Liver (tissue), 9 donors: ENCODE measurements around the gene GRAMD4. TPM values are rescaled to one million over a fixed set of nuclear protein-coding genes. Genes with fewer than 3 reads are reported as not detected.

ENCODE experiments used
- DNase-seq: peaks from one replicate; pipeline ENCODE4 v3.0.0-alpha.2; 2017; ENCODE audit warnings: low spot score
- H3K27ac ChIP-seq, 2 donors: one replicate each; pipeline ENCODE4 v1.7.0; 2013; ENCODE audit warnings: inconsistent platforms in 2 of 2, low read length in 2 of 2, control low read depth in 1 of 2, low read depth in 1 of 2, mild to moderate bottlenecking in 1 of 2
- H3K27me3 ChIP-seq, 4 donors: one replicate each; pipeline versions ENCODE4 v1.6.1 to v1.7.0; 2013; ENCODE audit warnings: low read length in 3 of 4, inconsistent platforms in 1 of 4, mild to moderate bottlenecking in 1 of 4, moderate library complexity in 1 of 4; ENCODE audit not compliant: control insufficient read depth in 4 of 4, insufficient read depth in 4 of 4
- H3K36me3 ChIP-seq, 4 donors: one replicate each; pipeline versions ENCODE4 v1.6.1 to v1.7.0; 2013; ENCODE audit warnings: low read length in 3 of 4, mild to moderate bottlenecking in 3 of 4, low read depth in 1 of 4, moderate library complexity in 1 of 4; ENCODE audit not compliant: control insufficient read depth in 4 of 4, insufficient read depth in 3 of 4
- H3K4me1 ChIP-seq, 4 donors: one replicate each; pipeline versions ENCODE4 v1.6.1 to v1.7.0; 2013; ENCODE audit warnings: low read length in 3 of 4, mild to moderate bottlenecking in 3 of 4, moderate library complexity in 1 of 4; ENCODE audit not compliant: control insufficient read depth in 4 of 4, insufficient read depth in 4 of 4
- H3K4me3 ChIP-seq, 3 donors: one replicate each; pipeline versions ENCODE4 v1.6.1 to v1.7.0; 2013; ENCODE audit warnings: low read length in 3 of 3, control low read depth in 1 of 3, low read depth in 1 of 3, mild to moderate bottlenecking in 1 of 3
- H3K9ac ChIP-seq, 2 donors: one replicate each; pipeline ENCODE4 v1.7.0; 2013; ENCODE audit warnings: low read length in 2 of 2, mild to moderate bottlenecking in 2 of 2, moderate library complexity in 2 of 2, control low read depth in 1 of 2, low read depth in 1 of 2
- H3K9me3 ChIP-seq, 4 donors: one replicate each; pipeline versions ENCODE4 v1.6.1 to v1.7.0; 2013; ENCODE audit warnings: low read length in 3 of 4; ENCODE audit not compliant: control insufficient read depth in 4 of 4
- ATF3 ChIP-seq: IDR thresholded peaks from 2 replicates; pipeline ENCODE4 v1.6.1; 2016; ENCODE audit warnings: antibody characterized with exemption
- CTCF ChIP-seq: fragments of 150-350 bp; IDR thresholded peaks from 2 replicates; pipeline ENCODE4 v1.5.1; 2017; ENCODE audit warnings: improper control_type of control experiment, low read depth, low read length; ENCODE audit not compliant: missing input control
- EGR1 ChIP-seq, 2 donors: IDR thresholded peaks; 2 replicates each; pipeline ENCODE4 v1.6.1; 2016 to 2018; ENCODE audit warnings: antibody characterized with exemption in 2 of 2, low read depth in 2 of 2
- FOXA1 ChIP-seq: IDR thresholded peaks from 2 replicates; pipeline ENCODE4 v1.6.1; 2016; ENCODE audit warnings: antibody characterized with exemption
- FOXA2 ChIP-seq: IDR thresholded peaks from 2 replicates; pipeline ENCODE4 v1.6.1; 2016; ENCODE audit warnings: antibody characterized with exemption
- GABPA ChIP-seq, 2 donors: IDR thresholded peaks in 1 of 2; conservative IDR thresholded peaks in 1 of 2; 2 replicates each; pipeline ENCODE4 v1.6.1; 2016; ENCODE audit warnings: antibody characterized with exemption in 2 of 2, mild to moderate bottlenecking in 1 of 2, moderate library complexity in 1 of 2
- HNF4A ChIP-seq, 2 donors: conservative IDR thresholded peaks; 2 replicates each; pipeline ENCODE4 v1.6.1; 2016; ENCODE audit warnings: antibody characterized with exemption in 2 of 2, mild to moderate bottlenecking in 2 of 2
- HNF4G ChIP-seq: IDR thresholded peaks from 2 replicates; pipeline ENCODE4 v1.6.1; 2016; ENCODE audit warnings: antibody characterized with exemption
- JUND ChIP-seq, 2 donors: IDR thresholded peaks; 2 replicates each; pipeline ENCODE4 v1.6.1; 2016; ENCODE audit warnings: antibody characterized with exemption in 2 of 2
- MAX ChIP-seq: IDR thresholded peaks from 2 replicates; pipeline ENCODE4 v1.6.1; 2016; ENCODE audit warnings: antibody characterized with exemption
- NR2F2 ChIP-seq: IDR thresholded peaks from 2 replicates; pipeline ENCODE4 v1.6.1; 2016; ENCODE audit warnings: antibody characterized with exemption
- RAD21 ChIP-seq, 2 donors: IDR thresholded peaks; 2 replicates each; pipeline ENCODE4 v1.6.1; 2016; ENCODE audit warnings: antibody characterized with exemption in 2 of 2, mild to moderate bottlenecking in 2 of 2
- REST ChIP-seq: IDR thresholded peaks from 2 replicates; pipeline ENCODE4 v1.6.1; 2016; ENCODE audit warnings: antibody characterized with exemption, mild to moderate bottlenecking
- RXRA ChIP-seq, 2 donors: IDR thresholded peaks; 2 replicates each; pipeline ENCODE4 v1.6.1; 2017 to 2018; ENCODE audit warnings: antibody characterized with exemption in 2 of 2, mild to moderate bottlenecking in 1 of 2
- SP1 ChIP-seq: IDR thresholded peaks from 2 replicates; pipeline ENCODE4 v1.6.1; 2018; ENCODE audit warnings: antibody characterized with exemption, mild to moderate bottlenecking
- TAF1 ChIP-seq: conservative IDR thresholded peaks from 2 replicates; pipeline ENCODE4 v1.6.1; 2016; ENCODE audit warnings: antibody characterized with exemption, mild to moderate bottlenecking
- YY1 ChIP-seq: IDR thresholded peaks from 2 replicates; pipeline ENCODE4 v1.6.1; 2016; ENCODE audit warnings: antibody characterized with exemption, mild to moderate bottlenecking
- ZBTB33 ChIP-seq: IDR thresholded peaks from 2 replicates; pipeline ENCODE4 v1.6.1; 2016; ENCODE audit warnings: antibody characterized with exemption
- WGBS: extraction: QIAGEN DNeasy Blood & Tissue Kit; methylation state at CpG from one replicate; pipeline ENCODE4 v1.1.7; 2013; 5-methylcytosine and 5-hydroxymethylcytosine counted together
- polyA plus RNA-seq, 2 donors: library from polyadenylated mRNA; stranded (reverse) in 1 of 2; unstranded in 1 of 2; fragments of 200-250 nt in 1 of 2; fragments of >200 nt in 1 of 2; fragmentation: Nextera tagmentation in 1 of 2; extraction: Ambion mirVana in 1 of 2; gene quantifications; one replicate each; pipeline versions ENCODE4 v1.2.1 to v1.2.3, GENCODE V29; 2013 to 2015
- total RNA-seq, 2 donors: library from RNA; depleted of rRNA; stranded (reverse); fragments of >200 nt; gene quantifications; one replicate each; pipeline ENCODE4 v1.2.3, GENCODE V29; 2014
- donor health status: healthy.
- donor health status: healthy.
- donor health status: healthy.
- donor health status: healthy.
- donor health status: healthy.

GRAMD4 gene
- total and polyA plus RNA-seq, 4 donors = 2.7 to 53.5 (median 21.6) TPM

GRCh38 chr22:46710806-46711205 is 90.6 kb downstream of the GRAMD4 start:
- 98% methylated on average over 11 of the region's 11 CpGs for WGBS
- no peak for DNase-seq
- H3K9ac ChIP-seq = no peak overlapping the region
- no peaks in the 10 kb centered on the region for H3K27me3 ChIP-seq
- H3K36me3 ChIP-seq = peaks cover 8 to 66% (median 52%) of the 10 kb centered on the region in 4 donors
- no peaks in the 10 kb centered on the region for H3K4me1 ChIP-seq
- no peaks in the 10 kb centered on the region for H3K9me3 ChIP-seq
- H3K4me3 ChIP-seq = no peak overlapping the region
- no peak for TF ChIP-seq TAF1
- no peak for TF ChIP-seq SP1
- no peak for TF ChIP-seq RXRA (IDR thresholded peaks at IDR 0.05)
- TF ChIP-seq EGR1 (IDR thresholded peaks at IDR 0.05; ENCODE audit: low read depth in 2 of 2) = no peak
- TF ChIP-seq JUND (IDR thresholded peaks at IDR 0.05) = no peak
- TF ChIP-seq REST = no peak
- no peak for TF ChIP-seq HNF4G
- no peak for TF ChIP-seq YY1
- no peak for TF ChIP-seq GABPA (IDR thresholded peaks at IDR 0.05 in 1 of 2, conservative IDR thresholded peaks at IDR 0.05 in 1 of 2)
- TF ChIP-seq RAD21 (IDR thresholded peaks at IDR 0.05) = no peak
- TF ChIP-seq ZBTB33 = no peak
- TF ChIP-seq HNF4A (conservative IDR thresholded peaks at IDR 0.05) = no peak
- TF ChIP-seq FOXA1 = no peak
- no peak for TF ChIP-seq CTCF
- no peak for TF ChIP-seq MAX
- no peak for TF ChIP-seq NR2F2
- no peak overlapping the region for H3K27ac ChIP-seq

GRCh38 chr22:46712288-46712687 is 92.1 kb downstream of the GRAMD4 start:
- DNase-seq = no peak
- WGBS = 96% methylated on average over 8 of the region's 8 CpGs
- Histone ChIP-seq H3K9ac (no peak overlapping the region), H3K27me3 (no peaks in the 10 kb centered on the region), H3K27ac (no peak overlapping the region), H3K36me3 (peaks cover 8 to 56% (median 42%) of the 10 kb centered on the region in 4 donors), H3K9me3 (no peaks in the 10 kb centered on the region), H3K4me1 (no peaks in the 10 kb centered on the region), H3K4me3 (no peak overlapping the region)
- TF ChIP-seq FOXA1 (no peak), RXRA (IDR thresholded peaks at IDR 0.05) (no peak), NR2F2 (no peak), HNF4G (no peak), RAD21 (IDR thresholded peaks at IDR 0.05) (no peak), TAF1 (no peak), FOXA2 (no peak), REST (no peak), GABPA (IDR thresholded peaks at IDR 0.05 in 1 of 2, conservative IDR thresholded peaks at IDR 0.05 in 1 of 2) (no peak), ZBTB33 (no peak), SP1 (no peak), JUND (IDR thresholded peaks at IDR 0.05) (no peak), HNF4A (conservative IDR thresholded peaks at IDR 0.05) (no peak), ATF3 (no peak), MAX (no peak), YY1 (no peak)
